Measurements from ENCODE around the gene IL23R.

Gene IL23R

DNA sequence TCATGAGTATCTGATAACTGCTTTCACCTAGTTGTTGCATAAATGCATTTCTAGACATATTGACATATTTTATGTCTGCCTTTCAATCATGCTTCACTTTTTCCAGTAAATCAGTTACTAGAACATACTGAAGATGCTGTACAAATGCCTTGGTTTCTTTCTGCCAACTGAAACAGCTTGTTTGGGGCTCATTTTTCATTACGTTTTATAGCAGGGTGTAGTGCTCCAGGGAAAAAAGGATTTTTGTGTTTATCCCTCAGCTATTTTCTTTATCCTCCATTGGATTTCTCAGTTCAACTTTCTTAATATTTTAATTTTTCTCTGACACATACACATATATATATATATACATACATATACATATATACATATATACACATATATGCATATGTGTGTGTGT lies 51.7 kb downstream of the IL23R start:
- Histone ChIP-seq H3K9me3 (ENCODE audit: insufficient read depth, low read length) (no peaks in the 10 kb centered on the region), H3K4me3 (ENCODE audit: low read length) (no peak overlapping the region), H3K79me2 (ENCODE audit: low read length) (no peaks in the 10 kb centered on the region), H3K36me3 (replicated peaks; ENCODE audit: low read depth, low read length) (no peaks in the 10 kb centered on the region), H2AFZ (ENCODE audit: low read depth, low read length) (no peak overlapping the region), H3K4me2 (ENCODE audit: low read length) (no peak overlapping the region), H3K27me3 (ENCODE audit: low read depth, low read length) (no peaks in the 10 kb centered on the region), H3K9ac (ENCODE audit: low read length) (no peak overlapping the region), H3K27ac (ENCODE audit: low read length) (no peak overlapping the region), H3K4me1 (ENCODE audit: low read length) (peaks cover 35% of the 10 kb centered on the region), H4K20me1 (ENCODE audit: insufficient read depth, low read length) (no peaks in the 10 kb centered on the region)
- TF ChIP-seq, protein P1, sequence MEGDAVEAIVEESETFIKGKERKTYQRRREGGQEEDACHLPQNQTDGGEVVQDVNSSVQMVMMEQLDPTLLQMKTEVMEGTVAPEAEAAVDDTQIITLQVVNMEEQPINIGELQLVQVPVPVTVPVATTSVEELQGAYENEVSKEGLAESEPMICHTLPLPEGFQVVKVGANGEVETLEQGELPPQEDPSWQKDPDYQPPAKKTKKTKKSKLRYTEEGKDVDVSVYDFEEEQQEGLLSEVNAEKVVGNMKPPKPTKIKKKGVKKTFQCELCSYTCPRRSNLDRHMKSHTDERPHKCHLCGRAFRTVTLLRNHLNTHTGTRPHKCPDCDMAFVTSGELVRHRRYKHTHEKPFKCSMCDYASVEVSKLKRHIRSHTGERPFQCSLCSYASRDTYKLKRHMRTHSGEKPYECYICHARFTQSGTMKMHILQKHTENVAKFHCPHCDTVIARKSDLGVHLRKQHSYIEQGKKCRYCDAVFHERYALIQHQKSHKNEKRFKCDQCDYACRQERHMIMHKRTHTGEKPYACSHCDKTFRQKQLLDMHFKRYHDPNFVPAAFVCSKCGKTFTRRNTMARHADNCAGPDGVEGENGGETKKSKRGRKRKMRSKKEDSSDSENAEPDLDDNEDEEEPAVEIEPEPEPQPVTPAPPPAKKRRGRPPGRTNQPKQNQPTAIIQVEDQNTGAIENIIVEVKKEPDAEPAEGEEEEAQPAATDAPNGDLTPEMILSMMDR (IDR thresholded peaks at IDR 0.05; ENCODE audit: low read depth, low read length) = no peak
- TF ChIP-seq EZH2phosphoT487 (IDR thresholded peaks at IDR 0.05; ENCODE audit: low read depth) = no peak

DNA sequence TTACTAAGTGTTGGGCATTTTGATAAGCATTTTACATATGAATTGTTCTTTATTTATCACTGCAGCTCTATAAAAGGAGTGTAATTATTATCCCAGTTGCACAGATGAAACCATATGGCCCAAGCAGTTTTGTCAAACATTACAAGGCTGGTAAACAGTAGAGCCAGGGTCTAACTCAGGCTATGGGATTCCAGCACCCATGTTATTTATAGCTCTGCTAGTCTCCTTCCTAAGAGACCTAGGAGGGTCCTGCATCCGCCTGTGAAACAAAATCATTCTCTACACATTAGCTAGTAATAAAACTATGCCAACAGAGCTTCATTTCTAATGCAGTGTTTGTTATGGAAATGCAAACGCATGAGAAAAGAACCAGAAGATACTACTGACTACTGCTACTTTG lies 58.6 kb downstream of the IL23R start:
- Histone ChIP-seq H3K4me3 (ENCODE audit: low read length) (no peak overlapping the region), H3K36me3 (replicated peaks; ENCODE audit: low read depth, low read length) (no peaks in the 10 kb centered on the region), H4K20me1 (ENCODE audit: insufficient read depth, low read length) (no peaks in the 10 kb centered on the region), H3K4me2 (ENCODE audit: low read length) (no peak overlapping the region), H2AFZ (ENCODE audit: low read depth, low read length) (no peak overlapping the region), H3K27me3 (ENCODE audit: low read depth, low read length) (no peaks in the 10 kb centered on the region), H3K9me3 (ENCODE audit: insufficient read depth, low read length) (no peaks in the 10 kb centered on the region), H3K79me2 (ENCODE audit: low read length) (no peaks in the 10 kb centered on the region), H3K27ac (ENCODE audit: low read length) (no peak overlapping the region), H3K4me1 (ENCODE audit: low read length) (no peaks in the 10 kb centered on the region), H3K9ac (ENCODE audit: low read length) (no peak overlapping the region)
- TF ChIP-seq, protein P1 (IDR thresholded peaks at IDR 0.05; ENCODE audit: low read depth, low read length) = no peak
- no peak for TF ChIP-seq EZH2phosphoT487 (IDR thresholded peaks at IDR 0.05; ENCODE audit: low read depth)

DNA sequence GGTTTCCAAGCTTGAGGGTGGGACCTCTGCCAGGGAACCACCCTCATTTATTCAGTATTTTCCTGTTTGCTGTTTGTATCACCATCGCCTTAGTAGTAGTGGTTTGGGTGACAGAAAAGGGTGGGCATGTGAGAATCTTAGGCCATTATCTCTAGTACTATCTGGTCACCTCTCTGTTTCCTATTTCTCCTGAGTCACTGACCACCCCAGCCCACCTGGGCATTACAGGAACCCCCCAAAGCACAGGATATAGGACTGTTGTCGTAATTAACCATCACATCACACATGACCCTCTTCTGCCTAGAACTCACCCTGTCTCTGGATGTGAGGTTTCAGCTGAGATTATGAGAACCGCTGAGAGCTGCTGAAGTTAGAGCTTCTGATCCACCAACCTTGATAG lies 60.4 kb downstream of the IL23R start:
- Histone ChIP-seq H3K36me3 (replicated peaks; ENCODE audit: low read depth, low read length) (no peaks in the 10 kb centered on the region), H3K4me1 (ENCODE audit: low read length) (no peaks in the 10 kb centered on the region)
- TF ChIP-seq, protein P1 (IDR thresholded peaks at IDR 0.05; ENCODE audit: low read depth, low read length) = no peak
- no peak for TF ChIP-seq EZH2phosphoT487 (IDR thresholded peaks at IDR 0.05; ENCODE audit: low read depth)

DNA sequence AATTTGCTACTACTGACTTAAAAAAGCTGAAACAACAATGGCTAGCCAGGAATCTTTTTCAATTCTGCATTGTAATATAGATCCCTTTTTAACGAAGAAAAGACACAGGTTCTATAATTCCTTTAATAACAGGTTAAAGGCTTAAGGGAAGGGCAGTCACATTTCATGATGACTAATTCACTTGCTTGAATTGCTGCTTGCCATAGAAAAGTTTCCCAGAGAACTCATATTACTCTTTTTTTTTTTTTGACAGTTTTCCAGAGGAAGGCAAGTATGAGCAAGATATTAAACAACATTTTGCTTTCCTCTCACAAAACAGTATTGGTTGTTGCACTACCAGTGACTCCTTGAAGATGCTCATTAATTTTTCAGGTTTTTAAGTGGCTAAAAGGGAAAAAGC lies 60.9 kb downstream of the IL23R start:
- Histone ChIP-seq H3K4me3 (ENCODE audit: low read length) (no peak overlapping the region), H4K20me1 (ENCODE audit: insufficient read depth, low read length) (no peaks in the 10 kb centered on the region), H3K27me3 (ENCODE audit: low read depth, low read length) (no peaks in the 10 kb centered on the region), H3K27ac (ENCODE audit: low read length) (no peak overlapping the region), H3K4me2 (ENCODE audit: low read length) (no peak overlapping the region), H2AFZ (ENCODE audit: low read depth, low read length) (no peak overlapping the region), H3K79me2 (ENCODE audit: low read length) (no peaks in the 10 kb centered on the region), H3K9ac (ENCODE audit: low read length) (no peak overlapping the region), H3K36me3 (replicated peaks; ENCODE audit: low read depth, low read length) (no peaks in the 10 kb centered on the region), H3K9me3 (ENCODE audit: insufficient read depth, low read length) (no peaks in the 10 kb centered on the region), H3K4me1 (ENCODE audit: low read length) (no peaks in the 10 kb centered on the region)
- TF ChIP-seq EZH2phosphoT487 (IDR thresholded peaks at IDR 0.05; ENCODE audit: low read depth) = no peak
- TF ChIP-seq, protein P1 (IDR thresholded peaks at IDR 0.05; ENCODE audit: low read depth, low read length) = no peak

More for the DNA sequence above, 60.4 kb downstream of the IL23R start:
- no peaks in the 10 kb centered on the region for H3K27me3 ChIP-seq (ENCODE audit: low read depth, low read length)
- H3K9ac ChIP-seq (ENCODE audit: low read length) = no peak overlapping the region
- no peaks in the 10 kb centered on the region for H4K20me1 ChIP-seq (ENCODE audit: insufficient read depth, low read length)
- no peak overlapping the region for H3K27ac ChIP-seq (ENCODE audit: low read length)
- no peaks in the 10 kb centered on the region for H3K9me3 ChIP-seq (ENCODE audit: insufficient read depth, low read length)
- no peak overlapping the region for H3K4me2 ChIP-seq (ENCODE audit: low read length)
- no peak overlapping the region for H3K4me3 ChIP-seq (ENCODE audit: low read length)
- no peak overlapping the region for H2AFZ ChIP-seq (ENCODE audit: low read depth, low read length)
- H3K79me2 ChIP-seq (ENCODE audit: low read length) = no peaks in the 10 kb centered on the region

Measured in OCI-LY3 (cell line).